HUES6 (cell line): ENCODE measurements around the gene CYFIP2.

ENCODE experiments used
- H3K27ac ChIP-seq: 2 replicates; pipeline ENCODE4 v1.7.0; 2013; ENCODE audit warnings: low read depth, mild to moderate bottlenecking, low read length, inconsistent platforms
- H3K27me3 ChIP-seq: 2 replicates; pipeline ENCODE4 v1.6.1; 2013; ENCODE audit warnings: low read length; ENCODE audit not compliant: control insufficient read depth, insufficient read depth
- H3K36me3 ChIP-seq: 2 replicates; pipeline ENCODE4 v1.6.1; 2013; ENCODE audit warnings: low read length; ENCODE audit not compliant: control insufficient read depth, insufficient read depth
- H3K4me1 ChIP-seq: 2 replicates; pipeline ENCODE4 v1.6.1; 2013; ENCODE audit warnings: low read length; ENCODE audit not compliant: control insufficient read depth, insufficient read depth
- H3K4me3 ChIP-seq: 2 replicates; pipeline ENCODE4 v1.5.1; 2013; ENCODE audit warnings: low read depth, low read length
- H3K9ac ChIP-seq: one replicate; pipeline ENCODE4 v1.6.1; 2013; ENCODE audit warnings: mild to moderate bottlenecking, low read length
- H3K9me3 ChIP-seq: 2 replicates; pipeline ENCODE4 v1.6.1; 2013; ENCODE audit warnings: low read depth, low read length; ENCODE audit not compliant: control insufficient read depth, insufficient read depth

CYFIP2 gene

DNA sequence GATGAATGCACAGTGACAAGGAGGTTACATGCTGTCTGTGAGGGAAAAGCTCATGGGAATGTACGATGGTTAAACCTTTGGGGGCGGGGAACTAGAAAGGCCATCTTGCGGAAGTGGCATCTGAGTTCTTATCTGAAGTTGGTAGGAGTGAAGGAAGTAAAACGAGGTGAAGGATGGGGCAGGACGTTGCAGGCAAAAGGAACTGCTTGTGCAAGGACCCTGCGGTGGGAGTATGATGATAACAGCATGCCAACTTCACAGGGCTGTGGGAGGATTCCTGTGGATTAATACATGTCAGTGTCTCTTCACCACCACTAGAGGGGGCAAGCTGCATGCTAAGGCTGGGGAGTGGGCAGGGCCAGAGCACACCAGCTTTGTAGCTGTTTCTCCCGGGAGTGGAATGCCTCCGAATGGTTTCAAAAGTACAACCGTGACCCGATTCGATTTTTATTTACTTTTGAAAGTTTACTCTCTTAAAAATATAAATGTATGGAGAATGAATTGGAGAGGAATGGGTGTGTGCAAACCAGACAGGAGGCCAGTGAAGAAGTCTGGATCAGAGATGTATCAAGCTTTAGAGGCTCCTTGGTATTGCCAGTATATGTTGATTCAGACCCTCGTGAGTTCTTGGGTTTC lies 62.5 kb downstream of the CYFIP2 start:
- Histone ChIP-seq H3K27ac (no peak overlapping the region), H3K4me1 (no peaks in the 10 kb centered on the region)

DNA sequence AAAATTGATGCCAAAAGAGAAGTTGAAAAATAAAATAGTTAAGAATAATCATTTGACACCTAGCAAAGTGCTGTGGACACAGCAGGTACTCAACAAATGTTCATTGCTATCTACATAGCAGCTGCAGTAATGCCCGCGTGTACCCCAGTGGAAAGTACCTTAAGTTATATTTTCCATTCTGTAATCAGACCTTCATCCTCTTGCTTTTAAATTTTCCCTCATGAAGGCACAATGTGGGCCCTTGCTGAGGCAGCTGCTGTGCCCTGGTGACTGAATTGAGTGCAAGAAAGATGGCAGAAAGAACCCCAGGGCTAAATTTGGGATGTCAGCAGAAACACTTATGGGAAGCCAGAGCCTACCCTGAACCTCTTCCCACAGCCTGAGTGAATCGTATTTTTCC lies 65.9 kb downstream of the CYFIP2 start:
- Histone ChIP-seq H3K4me3 (no peak overlapping the region), H3K27me3 (no peaks in the 10 kb centered on the region), H3K4me1 (no peaks in the 10 kb centered on the region), H3K9me3 (no peaks in the 10 kb centered on the region), H3K27ac (no peak overlapping the region), H3K36me3 (peaks cover 45% of the 10 kb centered on the region), H3K9ac (no peak overlapping the region)

More for the DNA sequence above, 62.5 kb downstream of the CYFIP2 start:
- Histone ChIP-seq H3K9me3 (no peaks in the 10 kb centered on the region), H3K9ac (no peak overlapping the region), H3K4me3 (no peak overlapping the region; the same call in 1 of the 2 replicates), H3K27me3 (no peaks in the 10 kb centered on the region), H3K36me3 (peaks cover 63% of the 10 kb centered on the region)

DNA sequence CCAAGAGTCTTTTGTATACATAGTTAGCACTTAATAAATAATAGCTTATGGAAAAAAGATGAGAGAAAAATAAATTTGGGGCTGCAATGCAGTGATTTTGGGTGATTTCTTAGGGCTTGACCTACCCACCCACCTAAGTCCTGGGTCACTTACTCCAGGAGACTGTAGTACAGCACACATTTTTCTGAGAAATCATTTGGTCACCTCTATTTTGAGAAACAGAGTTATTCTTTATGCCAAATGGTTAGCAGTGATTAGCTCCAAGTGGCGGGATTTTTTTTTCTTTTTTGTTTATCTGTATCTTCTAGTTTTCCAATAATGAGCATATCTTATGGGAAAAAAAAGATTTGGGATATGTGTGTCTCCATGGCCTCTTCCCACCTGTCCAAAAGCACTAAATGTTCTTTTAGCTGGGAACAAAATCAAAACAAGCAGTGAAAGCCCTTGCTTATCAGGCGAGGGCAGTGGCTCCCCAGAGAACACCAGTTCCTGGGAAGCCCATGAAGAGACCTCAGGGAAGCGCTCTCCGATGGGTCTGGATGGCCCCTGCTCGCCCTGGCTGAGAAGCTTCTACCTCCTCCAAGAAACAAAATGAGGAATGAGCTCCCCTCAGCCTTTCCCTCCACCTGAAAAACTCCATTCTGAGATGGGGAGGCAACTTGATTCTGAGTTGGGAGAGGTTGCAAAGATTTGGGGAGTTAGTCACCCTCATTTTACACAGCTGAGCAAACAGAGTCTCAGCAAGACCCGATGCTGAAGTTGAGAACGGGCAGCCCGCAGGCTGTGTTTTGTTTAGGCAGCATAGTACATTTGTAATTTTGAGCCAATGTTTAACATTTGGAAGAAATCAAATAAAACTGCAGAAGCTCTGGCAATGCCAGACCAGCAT lies 69.9 kb downstream of the CYFIP2 start:
- Histone ChIP-seq H3K36me3 (peaks cover 41% of the 10 kb centered on the region), H3K4me1 (no peaks in the 10 kb centered on the region), H3K27ac (no peak overlapping the region), H3K4me3 (no peak overlapping the region), H3K27me3 (no peaks in the 10 kb centered on the region), H3K9me3 (no peaks in the 10 kb centered on the region), H3K9ac (no peak overlapping the region)

DNA sequence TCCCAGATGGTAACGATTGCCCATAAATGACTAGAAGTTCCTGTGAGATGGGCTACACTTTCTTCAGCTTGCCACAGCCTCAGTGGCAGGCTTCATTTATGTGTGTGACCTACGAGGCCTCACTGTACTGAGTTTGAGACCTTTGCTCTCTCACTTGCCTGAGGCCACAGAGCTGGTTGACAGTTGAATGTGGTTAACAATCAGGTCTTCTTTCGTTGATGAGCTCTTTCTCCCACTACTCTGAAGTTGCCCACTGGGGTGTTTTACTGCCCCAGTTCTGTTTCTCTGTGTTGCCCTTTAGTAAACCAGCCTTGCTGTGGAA lies 70.5 kb downstream of the CYFIP2 start:
- Histone ChIP-seq H3K4me1 (no peaks in the 10 kb centered on the region), H3K27me3 (no peaks in the 10 kb centered on the region), H3K9ac (no peak overlapping the region), H3K9me3 (no peaks in the 10 kb centered on the region), H3K4me3 (no peak overlapping the region), H3K27ac (no peak overlapping the region), H3K36me3 (peaks cover 38% of the 10 kb centered on the region)

DNA sequence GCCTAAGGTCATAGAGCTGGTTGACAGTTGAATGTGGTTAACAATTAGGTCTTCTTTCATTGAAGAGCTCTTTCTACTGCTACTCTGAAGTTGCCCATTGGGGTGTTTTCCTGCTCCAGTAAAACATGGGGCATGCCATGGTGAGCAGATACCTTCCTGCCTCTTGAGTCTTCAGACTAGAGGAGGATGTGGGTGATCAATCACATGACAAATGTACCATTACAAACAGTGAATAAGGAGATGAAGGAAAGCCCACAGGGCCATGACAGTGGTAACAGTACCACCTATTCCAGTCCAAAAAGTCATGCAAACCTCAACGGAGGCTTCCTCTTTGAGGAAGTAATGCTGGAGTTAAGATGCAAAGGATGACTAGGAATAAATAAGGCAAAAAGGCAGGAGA lies 73.5 kb downstream of the CYFIP2 start:
- Histone ChIP-seq H3K36me3 (peaks cover 27% of the 10 kb centered on the region), H3K9me3 (no peaks in the 10 kb centered on the region), H3K27me3 (no peaks in the 10 kb centered on the region), H3K27ac (no peak overlapping the region), H3K4me1 (no peaks in the 10 kb centered on the region), H3K4me3 (no peak overlapping the region), H3K9ac (no peak overlapping the region)

DNA sequence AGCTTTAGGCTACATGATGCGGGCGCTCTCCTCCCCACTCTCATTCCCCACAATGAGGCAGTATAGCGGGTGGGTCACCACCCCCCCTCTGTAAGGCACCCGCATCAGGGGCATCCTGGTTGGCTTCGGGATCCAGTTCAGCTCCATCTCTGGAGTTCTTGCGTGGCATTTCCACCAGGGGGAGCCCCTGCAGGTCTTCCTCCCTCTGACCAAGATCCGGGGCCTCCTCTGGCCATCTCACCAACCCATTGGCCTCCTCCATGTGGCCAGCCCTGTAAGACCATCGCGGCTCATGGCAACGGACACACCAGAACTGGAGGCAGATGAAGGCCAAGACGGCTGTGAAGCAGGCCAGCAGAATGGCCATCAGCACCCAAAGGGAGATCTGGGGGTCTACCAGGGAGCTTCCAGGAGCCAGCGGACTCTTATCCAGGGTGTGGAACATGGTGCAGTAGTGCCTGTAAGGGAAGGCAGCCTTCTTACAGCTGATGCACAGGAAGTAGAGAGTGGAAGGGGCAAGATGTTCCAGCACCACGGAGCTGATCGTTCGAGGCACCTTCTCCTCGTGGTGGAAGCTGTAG lies 77.0 kb downstream of the CYFIP2 start:
- no peaks in the 10 kb centered on the region for H3K9me3 ChIP-seq
- H3K4me3 ChIP-seq: no peak overlapping the region
- H3K36me3 ChIP-seq: peaks cover 29% of the 10 kb centered on the region
- H3K4me1 ChIP-seq: no peaks in the 10 kb centered on the region
- no peaks in the 10 kb centered on the region for H3K27me3 ChIP-seq
- H3K27ac ChIP-seq: no peak overlapping the region
- H3K9ac ChIP-seq: no peak overlapping the region

DNA sequence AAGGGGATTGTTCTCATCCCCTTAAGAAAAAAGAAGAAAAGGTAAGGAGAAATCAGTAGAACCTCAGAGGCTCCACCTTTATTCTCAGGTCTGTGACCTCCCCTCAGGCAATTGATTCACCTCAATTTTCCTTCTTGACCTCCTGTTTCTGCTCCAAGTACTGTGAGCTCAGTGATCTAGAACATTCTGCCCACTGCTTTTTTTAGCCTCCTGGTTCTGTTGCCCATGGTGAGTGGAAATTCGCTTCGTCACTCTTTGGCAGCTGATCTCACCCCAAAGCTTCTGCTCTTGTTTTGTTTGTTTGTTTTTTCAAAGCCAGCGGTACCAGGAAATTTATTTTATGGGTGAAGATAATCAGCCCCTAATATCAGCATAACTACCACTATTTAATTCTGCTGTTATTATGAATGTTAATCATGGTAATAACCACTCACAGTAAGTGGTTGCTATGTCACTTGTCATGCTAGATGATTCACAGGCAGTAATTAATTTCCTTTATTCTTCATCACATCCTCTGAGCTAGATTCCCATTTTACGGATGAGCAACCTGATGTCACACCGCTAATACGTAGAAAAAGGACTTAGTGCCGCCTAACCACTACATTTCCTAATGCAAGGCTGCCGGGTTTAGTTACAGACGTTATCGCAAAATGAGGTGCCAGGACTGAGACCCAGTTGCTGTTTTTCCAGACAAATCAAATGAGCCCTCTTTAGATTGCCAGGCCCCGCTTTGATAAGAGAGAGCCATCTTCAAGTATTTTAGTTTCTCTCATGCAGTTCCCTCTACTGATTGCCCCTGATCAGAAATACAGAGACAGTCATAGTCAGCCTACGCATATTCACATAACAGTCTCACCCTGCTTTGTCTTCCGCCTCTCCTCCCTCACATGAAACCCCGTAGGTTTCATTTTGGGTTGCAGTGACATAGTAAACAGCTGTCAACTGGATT lies 78.2 kb downstream of the CYFIP2 start:
- Histone ChIP-seq H3K4me3 (no peak overlapping the region), H3K9ac (no peak overlapping the region), H3K4me1 (no peaks in the 10 kb centered on the region), H3K27me3 (no peaks in the 10 kb centered on the region), H3K27ac (no peak overlapping the region), H3K9me3 (no peaks in the 10 kb centered on the region), H3K36me3 (peaks cover 29% of the 10 kb centered on the region)

DNA sequence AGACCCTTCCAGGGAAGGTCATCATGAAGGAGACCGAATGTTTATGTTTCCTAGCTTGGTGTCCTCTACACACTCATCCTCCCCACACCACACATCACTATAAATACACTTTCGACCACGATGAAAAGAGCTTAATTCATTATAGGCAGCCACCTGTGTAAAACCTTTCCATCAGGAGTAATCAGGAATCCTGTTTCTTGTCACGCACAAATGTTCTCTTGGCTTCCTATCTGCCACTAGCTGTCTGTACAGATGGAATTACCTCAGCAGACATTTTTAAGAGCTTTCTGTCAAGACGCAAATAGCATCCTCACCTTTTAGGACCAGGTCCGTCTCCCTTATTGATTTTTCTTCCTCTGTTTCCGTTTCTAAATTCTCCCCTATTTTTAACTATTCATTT lies 79.1 kb downstream of the CYFIP2 start:
- Histone ChIP-seq H3K9me3 (no peaks in the 10 kb centered on the region), H3K27ac (no peak overlapping the region), H3K36me3 (peaks cover 25% of the 10 kb centered on the region), H3K9ac (no peak overlapping the region), H3K27me3 (no peaks in the 10 kb centered on the region), H3K4me1 (no peaks in the 10 kb centered on the region), H3K4me3 (no peak overlapping the region)

DNA sequence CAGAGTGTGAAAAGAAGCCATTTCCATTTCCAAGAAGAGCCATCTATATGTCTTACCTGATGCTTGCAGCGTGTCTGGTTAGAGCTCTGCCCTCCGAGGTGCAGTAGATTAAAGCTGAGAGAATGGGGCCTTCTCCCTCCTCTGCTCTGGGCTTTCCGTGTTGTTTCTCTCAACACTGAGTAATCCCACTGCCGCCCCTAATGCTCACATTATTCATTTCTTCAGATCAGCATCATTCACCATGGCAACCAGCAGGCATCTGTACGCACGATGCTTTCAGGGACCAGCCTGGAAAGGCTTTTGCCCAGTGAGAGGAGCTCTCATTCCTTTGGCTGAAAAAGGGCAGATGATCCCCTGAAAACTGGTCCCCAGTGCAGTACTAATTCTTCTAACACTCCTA lies 79.6 kb downstream of the CYFIP2 start:
- Histone ChIP-seq H3K4me3 (no peak overlapping the region), H3K27ac (no peak overlapping the region), H3K9me3 (no peaks in the 10 kb centered on the region), H3K4me1 (no peaks in the 10 kb centered on the region), H3K9ac (no peak overlapping the region), H3K27me3 (no peaks in the 10 kb centered on the region), H3K36me3 (peaks cover 22% of the 10 kb centered on the region)

DNA sequence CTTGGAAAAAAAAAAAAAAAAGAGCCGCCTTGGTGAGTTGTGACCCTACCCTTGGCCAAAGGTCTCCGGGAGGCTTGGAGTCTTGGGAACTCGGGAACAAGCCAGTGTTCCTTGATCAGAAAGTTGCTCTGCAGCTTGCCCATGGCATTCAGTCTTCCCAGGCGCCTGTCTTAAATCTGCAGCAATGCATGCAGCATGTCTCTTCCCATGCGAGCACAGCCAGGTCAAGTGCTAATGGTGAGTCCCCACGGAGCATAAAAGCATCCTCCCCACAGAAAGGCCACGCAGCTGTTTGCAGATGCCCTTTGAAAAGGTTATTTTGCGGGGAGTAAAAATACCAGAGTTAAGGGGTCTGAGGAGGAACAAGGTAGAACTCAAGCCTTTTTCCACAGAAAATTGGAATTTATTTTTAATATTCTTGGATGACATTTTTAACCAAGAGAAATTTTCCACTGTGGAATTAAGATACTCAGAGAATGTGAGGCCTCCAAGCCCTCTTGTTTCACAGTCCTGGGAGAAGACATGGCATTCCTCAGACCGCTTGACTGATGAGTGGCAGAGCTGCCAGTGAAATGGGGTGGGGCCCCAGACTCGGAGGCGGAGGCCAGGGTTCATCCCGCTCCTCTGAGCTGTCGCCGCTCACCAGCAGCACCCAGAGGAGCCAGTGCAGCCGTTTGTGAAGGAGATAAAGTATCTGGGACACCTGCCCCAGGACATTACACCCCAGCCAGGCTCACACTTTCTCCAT lies 81.6 kb downstream of the CYFIP2 start:
- no peak overlapping the region for H3K9ac ChIP-seq
- H3K27ac ChIP-seq: no peak overlapping the region
- no peaks in the 10 kb centered on the region for H3K27me3 ChIP-seq
- no peaks in the 10 kb centered on the region for H3K9me3 ChIP-seq
- no peak overlapping the region for H3K4me3 ChIP-seq
- no peaks in the 10 kb centered on the region for H3K4me1 ChIP-seq
- H3K36me3 ChIP-seq: peaks cover 18% of the 10 kb centered on the region
